K562 (cell line): ENCODE measurements around the gene CTBP2. TPM values are rescaled to one million over a fixed set of nuclear protein-coding genes. Genes with fewer than 3 reads are reported as not detected.

ENCODE experiments used
- ATAC-seq: fragments of 200-7000 bp; cut with Tn5 transposase; 3 replicates; pipeline ENCODE4 v1.9.1; 2020; ENCODE audit warnings: moderate library complexity
- BruUV-seq: library from RNA; stranded (reverse); fragments of 400-500 nt; replicated peaks from 2 replicates; lab custom pipeline; 2021; lab: Mats Ljungman, UMichigan
- CTCF ChIA-PET: fragments of 300-600 bp; formaldehyde crosslinking; extraction: SDS; loops from one replicate; lab custom pipeline; 2021; ENCODE audit warnings: low intra/inter-chr PET ratio; lab: Yijun Ruan, JAX
- POLR2A ChIA-PET: fragments of 300-600, 350-650 bp; sonication (Branson Sonifier 250); formaldehyde crosslinking; extraction: SDS; loops from one replicate; lab custom pipeline; 2021; ENCODE audit warnings: antibody characterized with exemption, inconsistent platforms; lab: Yijun Ruan, JAX
- DNase-seq, 4 experiments: peaks; one replicate each; pipeline versions ENCODE4 v3.0.0 to v3.0.0-alpha.2; 2011 to 2018; ENCODE audit warnings: low spot score in 3 of 4, mixed read lengths in 3 of 4; ENCODE audit errors: extremely low read depth in 1 of 4
- FAIRE-seq: peaks from 2 replicates; lab custom pipeline; 2011; peaks lifted over from hg19 to GRCh38; lab: Jason Lieb, UNC
- H2AFZ ChIP-seq: 2 replicates; pipeline ENCODE4 v1.6.0; 2011; ENCODE audit warnings: low read depth, low read length, control low read depth, inconsistent platforms
- H3K27ac ChIP-seq: fragments of 200-600 bp; 3 replicates; pipeline ENCODE4 v1.8.0; 2011; ENCODE audit warnings: low read depth, mild to moderate bottlenecking, control low read depth, inconsistent platforms, low read length, moderate library complexity, mixed read lengths; ENCODE audit errors: extremely low read depth
- H3K27me3 ChIP-seq, 2 experiments: fragments of 300-600 bp in 1 of 2; 2 replicates in 1 of 2; 3 replicates in 1 of 2; pipeline versions ENCODE4 v1.6.0 to v1.8.0; 2011; ENCODE audit warnings: inconsistent platforms in 2 of 2, low read length in 2 of 2, mild to moderate bottlenecking in 1 of 2, mixed read lengths in 1 of 2, moderate library complexity in 1 of 2; ENCODE audit not compliant: control insufficient read depth in 2 of 2, insufficient read depth in 2 of 2
- H3K36me3 ChIP-seq: fragments of 300-600 bp; 3 replicates; pipeline ENCODE4 v1.8.0; 2011; ENCODE audit warnings: mild to moderate bottlenecking, low read length, inconsistent platforms; ENCODE audit not compliant: control insufficient read depth, insufficient read depth
- H3K4me1 ChIP-seq, 2 experiments: fragments of 200-600 bp in 1 of 2; replicated peaks in 1 of 2; 2 replicates in 1 of 2; 3 replicates in 1 of 2; pipeline versions ENCODE4 v1.5.1 to v1.8.0; 2011; ENCODE audit warnings: inconsistent platforms in 2 of 2, low read length in 2 of 2, mild to moderate bottlenecking in 1 of 2, mixed read lengths in 1 of 2, moderate library complexity in 1 of 2; ENCODE audit not compliant: control insufficient read depth in 2 of 2, insufficient read depth in 2 of 2
- H3K4me2 ChIP-seq: 2 replicates; pipeline ENCODE4 v1.6.1; 2011; ENCODE audit warnings: low read length, control low read depth, inconsistent platforms, mixed read lengths; ENCODE audit not compliant: insufficient read depth
- H3K4me3 ChIP-seq: fragments of 200-600 bp; sonication (generic), shearing (Covaris generic); 2 replicates; pipeline ENCODE4 v1.5.1; 2016; ENCODE audit warnings: control low read depth, inconsistent platforms
- H3K79me2 ChIP-seq: fragments of 200-600 bp; 3 replicates; pipeline ENCODE4 v1.8.0; 2011; ENCODE audit warnings: low read length, inconsistent platforms; ENCODE audit not compliant: control insufficient read depth, insufficient read depth
- H3K9ac ChIP-seq, 2 experiments: 2 replicates each; pipeline versions ENCODE4 v1.6.0 to v1.6.1; 2011; ENCODE audit warnings: low read depth in 2 of 2, low read length in 2 of 2, control low read depth in 1 of 2, inconsistent platforms in 1 of 2, mild to moderate bottlenecking in 1 of 2, mixed read lengths in 1 of 2; ENCODE audit not compliant: insufficient read depth in 1 of 2
- H3K9me1 ChIP-seq: one replicate; pipeline ENCODE4 v1.6.0; 2011; ENCODE audit warnings: inconsistent platforms, mild to moderate bottlenecking, low read length, moderate library complexity; ENCODE audit not compliant: control insufficient read depth, insufficient read depth
- H3K9me3 ChIP-seq: replicated peaks from 2 replicates; pipeline ENCODE4 v1.5.1; 2011; ENCODE audit warnings: low read depth, low read length, inconsistent platforms; ENCODE audit not compliant: control insufficient read depth, insufficient read depth
- H4K20me1 ChIP-seq: replicated peaks from 2 replicates; pipeline ENCODE4 v1.6.1; 2011; ENCODE audit warnings: low read length, inconsistent platforms, mixed read lengths; ENCODE audit not compliant: control insufficient read depth, insufficient read depth
- CBX2 ChIP-seq: fragments of 200-600 bp; sonication (generic); IDR thresholded peaks from one replicate; pipeline ENCODE4 v1.6.1; 2012; ENCODE audit warnings: mild to moderate bottlenecking, low read length, inconsistent platforms; ENCODE audit not compliant: insufficient read depth, poor library complexity, severe bottlenecking
- CEBPG ChIP-seq, 3 experiments: fragments of 200-800 bp in 1 of 3; sonication (Bioruptor generic) in 1 of 3; sonication (generic) in 1 of 3; formaldehyde crosslinking in 1 of 3; IDR thresholded peaks in 2 of 3; conservative IDR thresholded peaks in 1 of 3; 2 replicates each; pipeline versions ENCODE4 v1.6.1 to v1.8.0; 2016 to 2022; ENCODE audit warnings: missing compliant biosample characterization in 2 of 3, missing genetic modification characterization in 2 of 3, mild to moderate bottlenecking in 1 of 3, missing genetic modification reagents in 1 of 3
- FIP1L1 ChIP-seq: fragments of 200-400 bp; formaldehyde crosslinking; IDR thresholded peaks from 2 replicates; pipeline ENCODE4 v1.6.1; 2018; ENCODE audit warnings: mild to moderate bottlenecking, low read depth, low read length; ENCODE audit not compliant: poor library complexity, severe bottlenecking
- NONO ChIP-seq, 2 experiments: fragments of 200-400 bp in 1 of 2; fragments of 450-650 bp in 1 of 2; formaldehyde crosslinking in 1 of 2; IDR thresholded peaks; 2 replicates each; pipeline ENCODE4 v1.6.1; 2017; ENCODE audit warnings: low read depth in 2 of 2, mild to moderate bottlenecking in 2 of 2, moderate library complexity in 2 of 2, low read length in 1 of 2
- PHB ChIP-seq: fragments of 250-450 bp; sonication (Bioruptor Pico); IDR thresholded peaks from 2 replicates; pipeline ENCODE4 v1.5.0; 2021
- PHF20 ChIP-seq: fragments of 450-650 bp; IDR thresholded peaks from 2 replicates; pipeline ENCODE4 v1.6.1; 2018; ENCODE audit not compliant: partially characterized antibody
- POLR2G ChIP-seq: fragments of 200-400 bp; formaldehyde crosslinking; IDR thresholded peaks from 2 replicates; pipeline ENCODE4 v1.6.1; 2017; ENCODE audit warnings: low read depth, mild to moderate bottlenecking, antibody characterized with exemption, low read length, moderate library complexity
- RAD21 ChIP-seq, 2 experiments: fragments of 250-450 bp in 1 of 2; fragments of 450-650 bp in 1 of 2; sonication (Bioruptor Pico) in 1 of 2; formaldehyde crosslinking in 1 of 2; IDR thresholded peaks in 1 of 2; conservative IDR thresholded peaks in 1 of 2; 2 replicates each; pipeline versions ENCODE4 v1.4.0 to v1.8.0; 2020 to 2022; ENCODE audit warnings: mild to moderate bottlenecking in 2 of 2, moderate library complexity in 1 of 2
- SRSF9 ChIP-seq: fragments of 200-400 bp; formaldehyde crosslinking; IDR thresholded peaks from 2 replicates; pipeline ENCODE4 v1.6.1; 2017; ENCODE audit warnings: low read depth, low read length, borderline replicate concordance
- TCFL5 ChIP-seq: fragments of 250-450 bp; sonication (Bioruptor Pico); conservative IDR thresholded peaks from 2 replicates; pipeline ENCODE4 v1.6.1; 2021; ENCODE audit warnings: mild to moderate bottlenecking, moderate library complexity, matching md5 sums
- TEAD4 ChIP-seq, 2 experiments: sonication (generic) in 1 of 2; formaldehyde crosslinking in 1 of 2; IDR thresholded peaks; 2 replicates each; pipeline versions ENCODE4 v1.6.1 to v1.8.0; 2012 to 2022; ENCODE audit warnings: borderline replicate concordance in 1 of 2, inconsistent platforms in 1 of 2, low read length in 1 of 2, mild to moderate bottlenecking in 1 of 2, missing genetic modification reagents in 1 of 2
- TRIM28 ChIP-seq: fragments of 450-650 bp; IDR thresholded peaks from 2 replicates; pipeline ENCODE4 v1.6.1; 2017
- WGBS: fragments of 100-300 bp; shearing (Covaris generic); methylation state at CpG from one replicate; pipeline ENCODE4 v1.1.6; 2016; ENCODE audit warnings: low coverage, mixed read lengths; ENCODE audit not compliant: insufficient coverage; ENCODE audit errors: missing lambda C conversion rate; 5-methylcytosine and 5-hydroxymethylcytosine counted together
- in situ Hi-C: fragments of 300-500 bp; cut with MboI; formaldehyde crosslinking; loops from 4 replicates; pipeline ENCODE4 v1.15.0; 2018; ENCODE audit warnings: inconsistent platforms, mixed read lengths
- intact Hi-C: fragments of 100-400 bp; cut with micrococcal nuclease; formaldehyde crosslinking; loops from 2 replicates; pipeline ENCODE4 v1.14.2; 2022
- polyA plus RNA-seq, 8 experiments: library from polyadenylated mRNA; depleted of rRNA in 4 of 8; stranded (reverse) in 5 of 8; unstranded in 3 of 8; fragments of >200 nt; fragmentation: Nextera tagmentation in 2 of 8; fragmentation: Illumina TruSeq in 1 of 8; extraction: Ambion mirVana in 2 of 8; extraction: Trizol in 1 of 8; gene quantifications; 2 replicates each; pipeline versions ENCODE4 v1.2.1 to v1.2.3, GENCODE V29; 2011 to 2014; ENCODE audit warnings: inconsistent platforms in 1 of 8, missing spikeins in 1 of 8
- total RNA-seq, 7 experiments: library from RNA; depleted of rRNA in 6 of 7; stranded (reverse); fragments of >200 nt in 6 of 7; fragmentation: Illumina TruSeq in 2 of 7; extraction: Trizol in 2 of 7; gene quantifications; 2 replicates each; pipeline versions ENCODE4 v1.2.1 to v1.2.3, GENCODE V29; 2011 to 2021; ENCODE audit warnings: low replicate concordance in 1 of 7
- TF ChIP-seq, protein P1 (sequence below), 3 experiments: fragments of 200-800 bp in 1 of 3; fragments of 250-450 bp in 1 of 3; fragments of 450-650 bp in 1 of 3; sonication (Bioruptor Pico) in 1 of 3; sonication (Bioruptor generic) in 1 of 3; formaldehyde crosslinking in 1 of 3; IDR thresholded peaks; 2 replicates each; pipeline versions ENCODE4 v1.6.1 to v1.8.0; 2016 to 2022; ENCODE audit warnings: mild to moderate bottlenecking in 2 of 3, missing genetic modification characterization in 2 of 3, missing compliant biosample characterization in 1 of 3, moderate library complexity in 1 of 3

The CTBP2 gene
- total and polyA plus RNA-seq, 9 of the 15 experiments (the other 6 are each of a cell fraction or from before 2014, with no cell fraction given), result 1.3 to 8.8 (median 5.1) TPM

DNA sequence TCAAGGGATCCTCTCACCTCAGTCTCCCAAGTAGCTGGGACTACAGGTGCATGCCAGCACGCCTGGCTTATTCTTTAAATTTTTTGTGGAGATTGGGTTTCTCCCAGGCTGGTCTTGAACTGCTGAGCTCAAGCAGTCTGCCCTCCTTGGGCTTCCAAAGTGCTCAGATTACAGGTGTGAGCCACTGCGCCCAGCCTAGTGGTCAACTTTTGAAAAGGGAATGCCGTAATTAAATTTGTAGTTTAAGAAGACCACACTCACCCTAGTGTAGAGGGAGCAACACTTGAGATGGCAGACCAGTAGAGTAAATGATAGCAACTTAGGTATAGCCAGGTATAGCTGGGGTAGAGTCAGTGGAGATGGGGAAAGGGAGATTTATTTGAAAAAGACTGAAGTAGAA lies 200.8 kb downstream of the CTBP2 start (continued):
- TF ChIP-seq, protein P1, sequence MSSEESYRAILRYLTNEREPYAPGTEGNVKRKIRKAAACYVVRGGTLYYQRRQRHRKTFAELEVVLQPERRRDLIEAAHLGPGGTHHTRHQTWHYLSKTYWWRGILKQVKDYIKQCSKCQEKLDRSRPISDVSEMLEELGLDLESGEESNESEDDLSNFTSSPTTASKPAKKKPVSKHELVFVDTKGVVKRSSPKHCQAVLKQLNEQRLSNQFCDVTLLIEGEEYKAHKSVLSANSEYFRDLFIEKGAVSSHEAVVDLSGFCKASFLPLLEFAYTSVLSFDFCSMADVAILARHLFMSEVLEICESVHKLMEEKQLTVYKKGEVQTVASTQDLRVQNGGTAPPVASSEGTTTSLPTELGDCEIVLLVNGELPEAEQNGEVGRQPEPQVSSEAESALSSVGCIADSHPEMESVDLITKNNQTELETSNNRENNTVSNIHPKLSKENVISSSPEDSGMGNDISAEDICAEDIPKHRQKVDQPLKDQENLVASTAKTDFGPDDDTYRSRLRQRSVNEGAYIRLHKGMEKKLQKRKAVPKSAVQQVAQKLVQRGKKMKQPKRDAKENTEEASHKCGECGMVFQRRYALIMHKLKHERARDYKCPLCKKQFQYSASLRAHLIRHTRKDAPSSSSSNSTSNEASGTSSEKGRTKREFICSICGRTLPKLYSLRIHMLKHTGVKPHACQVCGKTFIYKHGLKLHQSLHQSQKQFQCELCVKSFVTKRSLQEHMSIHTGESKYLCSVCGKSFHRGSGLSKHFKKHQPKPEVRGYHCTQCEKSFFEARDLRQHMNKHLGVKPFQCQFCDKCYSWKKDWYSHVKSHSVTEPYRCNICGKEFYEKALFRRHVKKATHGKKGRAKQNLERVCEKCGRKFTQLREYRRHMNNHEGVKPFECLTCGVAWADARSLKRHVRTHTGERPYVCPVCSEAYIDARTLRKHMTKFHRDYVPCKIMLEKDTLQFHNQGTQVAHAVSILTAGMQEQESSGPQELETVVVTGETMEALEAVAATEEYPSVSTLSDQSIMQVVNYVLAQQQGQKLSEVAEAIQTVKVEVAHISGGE (CRISPR knock-in tag; IDR thresholded peaks at IDR 0.05), result no peak
- TF ChIP-seq CBX2 (no peak), TRIM28 (no peak), POLR2G (no peak), PHB (CRISPR knock-in tag) (no peak), TCFL5 (no peak), NONO (IDR thresholded peaks at IDR 0.05; ENCODE audit: low read depth in 2 of 2, low read length in 1 of 2) (no peak)

GRCh38 chr10:124957404-124957947 lies 202.9 kb downstream of the CTBP2 start:
- intact Hi-C loops, result no loop called here
- DNase-seq, result no peak
- Histone ChIP-seq H3K36me3 (no peaks in the 10 kb centered on the region), H4K20me1 (no peaks in the 10 kb centered on the region), H2AFZ (no peak overlapping the region), H3K79me2 (no peaks in the 10 kb centered on the region), H3K9ac (no peak overlapping the region), H3K4me2 (no peak overlapping the region), H3K27ac (no peak overlapping the region), H3K9me1 (no peaks in the 10 kb centered on the region), H3K4me1 (no peaks in the 10 kb centered on the region), H3K27me3 (no peaks in the 10 kb centered on the region), H3K4me3 (no peak overlapping the region), H3K9me3 (no peaks in the 10 kb centered on the region)
- no peak for ATAC-seq
- FAIRE-seq, result no peak
- ChIA-PET CTCF (no interaction called here), POLR2A (no interaction called here)
- no TSS peak for BruUV-seq
- no CpG with 5 or more reads among the region's 7 CpGs for WGBS
- in situ Hi-C loops, result no loop called here
- TF ChIP-seq RAD21 (CRISPR knock-in tag; conservative IDR thresholded peaks at IDR 0.05 in 1 of 2, IDR thresholded peaks at IDR 0.05 in 1 of 2) (no peak), SRSF9 (no peak), FIP1L1 (no peak), PHF20 (no peak), TEAD4 (IDR thresholded peaks at IDR 0.05; ENCODE audit: low read length) (no peak), TEAD4 (CRISPR knock-in tag; IDR thresholded peaks at IDR 0.05; ENCODE audit: borderline replicate concordance) (no peak), CEBPG (CRISPR knock-in tag; IDR thresholded peaks at IDR 0.05) (no peak), CEBPG (tag; conservative IDR thresholded peaks at IDR 0.05 in 1 of 2, IDR thresholded peaks at IDR 0.05 in 1 of 2) (no peak)
